ENCODE data around the gene BBX.
"Not testable (repeated sequence)": the region's sequence is repeated elsewhere in the genome, so short reads cannot be mapped to it uniquely, and the experiment has no call there.

Gene BBX

DNA sequence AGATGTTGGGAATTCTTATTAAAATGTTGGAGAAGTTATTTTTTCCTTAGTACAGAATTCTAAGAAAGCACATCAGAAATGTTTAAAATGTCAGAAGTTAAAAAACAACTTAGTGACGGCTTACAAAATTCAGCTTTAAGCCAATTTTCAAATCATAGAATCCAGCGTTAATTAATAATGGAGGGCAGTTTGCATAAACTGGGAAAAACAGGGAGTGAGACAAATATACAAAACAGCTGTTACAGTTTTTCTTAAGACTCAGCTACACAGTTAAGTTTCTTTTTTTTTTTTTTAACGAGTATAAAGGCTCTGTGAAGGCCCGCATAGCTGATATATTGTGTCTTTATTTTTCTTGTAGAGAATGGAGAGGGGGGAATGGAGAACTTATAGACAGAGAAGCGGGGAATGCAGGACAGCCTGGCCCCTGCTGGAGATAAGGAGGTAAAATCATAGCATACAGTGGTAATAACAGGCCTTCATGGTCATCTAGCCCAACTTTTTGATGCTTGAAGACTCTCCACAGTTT, 164.4 kb downstream of the BBX start:
- in situ Hi-C loops (cut with MboI; ENCODE audit: low sequenced_read_pairs, unreplicated experiment) = no loop called here
- no peak for DNase-seq (ENCODE audit: low spot score)
- TF ChIP-seq, protein P1, sequence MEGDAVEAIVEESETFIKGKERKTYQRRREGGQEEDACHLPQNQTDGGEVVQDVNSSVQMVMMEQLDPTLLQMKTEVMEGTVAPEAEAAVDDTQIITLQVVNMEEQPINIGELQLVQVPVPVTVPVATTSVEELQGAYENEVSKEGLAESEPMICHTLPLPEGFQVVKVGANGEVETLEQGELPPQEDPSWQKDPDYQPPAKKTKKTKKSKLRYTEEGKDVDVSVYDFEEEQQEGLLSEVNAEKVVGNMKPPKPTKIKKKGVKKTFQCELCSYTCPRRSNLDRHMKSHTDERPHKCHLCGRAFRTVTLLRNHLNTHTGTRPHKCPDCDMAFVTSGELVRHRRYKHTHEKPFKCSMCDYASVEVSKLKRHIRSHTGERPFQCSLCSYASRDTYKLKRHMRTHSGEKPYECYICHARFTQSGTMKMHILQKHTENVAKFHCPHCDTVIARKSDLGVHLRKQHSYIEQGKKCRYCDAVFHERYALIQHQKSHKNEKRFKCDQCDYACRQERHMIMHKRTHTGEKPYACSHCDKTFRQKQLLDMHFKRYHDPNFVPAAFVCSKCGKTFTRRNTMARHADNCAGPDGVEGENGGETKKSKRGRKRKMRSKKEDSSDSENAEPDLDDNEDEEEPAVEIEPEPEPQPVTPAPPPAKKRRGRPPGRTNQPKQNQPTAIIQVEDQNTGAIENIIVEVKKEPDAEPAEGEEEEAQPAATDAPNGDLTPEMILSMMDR (IDR thresholded peaks at IDR 0.05; ENCODE audit: borderline replicate concordance, control extremely low read depth, extremely low read depth, insufficient read depth, missing control alignments) = no peak

GRCh38 chr3:107689355-107689754, 166.6 kb downstream of the BBX start:
- DNase-seq (ENCODE audit: low spot score) = no peak
- TF ChIP-seq, protein P1 (IDR thresholded peaks at IDR 0.05; ENCODE audit: borderline replicate concordance, control extremely low read depth, extremely low read depth, insufficient read depth, missing control alignments) = no peak
- in situ Hi-C loops (cut with MboI; ENCODE audit: low sequenced_read_pairs, unreplicated experiment) = no loop called here

DNA sequence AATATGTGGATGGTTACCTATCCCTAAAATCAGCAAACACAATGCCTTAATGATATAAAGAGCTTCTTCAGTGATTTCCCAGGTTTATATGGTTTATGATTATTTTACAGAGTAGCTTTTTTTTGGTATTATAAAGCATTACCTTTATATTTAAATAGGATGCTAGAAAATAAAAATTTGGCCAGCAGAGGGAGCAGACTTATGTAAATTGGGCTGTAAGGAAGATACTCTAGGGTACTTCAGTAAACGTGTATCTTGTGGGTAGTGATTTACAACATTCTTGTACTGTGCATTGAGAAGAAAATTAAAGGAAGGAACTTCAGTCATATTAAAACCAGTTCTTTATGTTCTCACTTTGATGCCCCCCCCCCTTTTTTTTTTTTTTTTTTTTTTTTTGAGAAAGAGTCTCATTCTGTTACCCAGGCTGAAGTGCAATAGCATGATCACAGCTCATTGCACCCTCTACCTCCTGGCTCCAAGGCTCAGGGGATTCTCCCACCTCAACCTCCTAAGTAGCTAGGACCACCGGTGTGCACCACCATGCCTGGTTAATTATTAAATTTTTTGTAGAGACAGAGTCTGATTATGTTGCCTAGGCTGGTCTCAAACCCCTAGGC, 167.9 kb downstream of the BBX start:
- in situ Hi-C loops (cut with MboI; ENCODE audit: low sequenced_read_pairs, unreplicated experiment) = no loop called here
- TF ChIP-seq, protein P1 (IDR thresholded peaks at IDR 0.05; ENCODE audit: borderline replicate concordance, control extremely low read depth, extremely low read depth, insufficient read depth, missing control alignments) = peak; percentile 16
- DNase-seq (ENCODE audit: low spot score) = no peak

DNA sequence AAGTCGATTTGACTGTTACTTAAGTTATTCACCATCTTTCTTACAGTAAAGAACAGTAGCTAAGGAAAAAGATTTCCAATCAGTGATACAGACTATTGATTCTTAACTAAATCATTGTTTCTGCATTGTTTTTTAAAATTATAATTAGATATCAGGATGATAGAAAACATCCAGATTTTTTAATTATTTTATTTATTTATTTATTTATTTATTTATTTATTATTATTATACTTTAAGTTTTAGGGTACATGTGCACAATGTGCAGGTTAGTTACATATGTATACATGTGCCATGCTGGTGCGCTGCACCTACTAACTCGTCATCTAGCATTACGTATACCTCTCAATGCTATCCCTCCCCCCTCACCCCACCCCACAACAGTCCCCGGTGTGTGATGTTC, 169.2 kb downstream of the BBX start:
- in situ Hi-C loops (cut with MboI; ENCODE audit: low sequenced_read_pairs, unreplicated experiment); DNase-seq (ENCODE audit: low spot score): not testable (repeated sequence)

GRCh38 chr3:107697348-107697747, 174.6 kb downstream of the BBX start:
- DNase-seq (ENCODE audit: low spot score); in situ Hi-C loops (cut with MboI; ENCODE audit: low sequenced_read_pairs, unreplicated experiment): not testable (repeated sequence)

- DNase-seq (ENCODE audit: low spot score); in situ Hi-C loops (cut with MboI; ENCODE audit: low sequenced_read_pairs, unreplicated experiment): not testable (repeated sequence)
These were observed 175.1 kb downstream of the BBX start for GRCh38 chr3:107697855-107698254.

- in situ Hi-C loops (cut with MboI; ENCODE audit: low sequenced_read_pairs, unreplicated experiment) = no loop called here
- DNase-seq (ENCODE audit: low spot score) = no peak
- TF ChIP-seq, protein P1 (IDR thresholded peaks at IDR 0.05; ENCODE audit: borderline replicate concordance, control extremely low read depth, extremely low read depth, insufficient read depth, missing control alignments) = no peak
These were observed 176.9 kb downstream of the BBX start for GRCh38 chr3:107699682-107700081.

GRCh38 chr3:107701299-107701698, 178.5 kb downstream of the BBX start:
- in situ Hi-C loops (cut with MboI; ENCODE audit: low sequenced_read_pairs, unreplicated experiment) = no loop called here
- no peak for DNase-seq (ENCODE audit: low spot score)
- TF ChIP-seq, protein P1 (IDR thresholded peaks at IDR 0.05; ENCODE audit: borderline replicate concordance, control extremely low read depth, extremely low read depth, insufficient read depth, missing control alignments) = no peak

Measured in GM13976 (cell line).